Omental fat pad (tissue), 4 donors: ENCODE measurements around the gene HIC2. TPM values are rescaled to one million over a fixed set of nuclear protein-coding genes. Genes with fewer than 3 reads are reported as not detected.
"Not testable (repeated sequence)": the region's sequence is repeated elsewhere in the genome, so short reads cannot be mapped to it uniquely, and the experiment has no call there.

ENCODE experiments used
- ATAC-seq: fragments of 150-250 bp; one replicate; pipeline ENCODE4 v1.9.1; 2016; ENCODE audit warnings: mild to moderate bottlenecking, moderate library complexity; ENCODE audit not compliant: low FRiP score
- DNase-seq: peaks from one replicate; pipeline ENCODE4 v3.0.0-alpha.2; 2019; ENCODE audit warnings: low spot score
- CTCF ChIP-seq, 3 donors: fragments of 450-650 bp; IDR thresholded peaks; one replicate each; pipeline ENCODE4 v1.5.1; 2016 to 2017; ENCODE audit warnings: antibody characterized with exemption in 3 of 3, mild to moderate bottlenecking in 3 of 3, moderate library complexity in 2 of 3
- total RNA-seq, 4 donors: library from RNA; depleted of rRNA; stranded (reverse); fragments of >200 nt; gene quantifications; one replicate each; pipeline ENCODE4 v1.1.0, GENCODE V29; 2016

HIC2 gene
- total RNA-seq, 4 donors from 2014 or later = 4.4 to 9.2 (median 5.6) TPM

DNA sequence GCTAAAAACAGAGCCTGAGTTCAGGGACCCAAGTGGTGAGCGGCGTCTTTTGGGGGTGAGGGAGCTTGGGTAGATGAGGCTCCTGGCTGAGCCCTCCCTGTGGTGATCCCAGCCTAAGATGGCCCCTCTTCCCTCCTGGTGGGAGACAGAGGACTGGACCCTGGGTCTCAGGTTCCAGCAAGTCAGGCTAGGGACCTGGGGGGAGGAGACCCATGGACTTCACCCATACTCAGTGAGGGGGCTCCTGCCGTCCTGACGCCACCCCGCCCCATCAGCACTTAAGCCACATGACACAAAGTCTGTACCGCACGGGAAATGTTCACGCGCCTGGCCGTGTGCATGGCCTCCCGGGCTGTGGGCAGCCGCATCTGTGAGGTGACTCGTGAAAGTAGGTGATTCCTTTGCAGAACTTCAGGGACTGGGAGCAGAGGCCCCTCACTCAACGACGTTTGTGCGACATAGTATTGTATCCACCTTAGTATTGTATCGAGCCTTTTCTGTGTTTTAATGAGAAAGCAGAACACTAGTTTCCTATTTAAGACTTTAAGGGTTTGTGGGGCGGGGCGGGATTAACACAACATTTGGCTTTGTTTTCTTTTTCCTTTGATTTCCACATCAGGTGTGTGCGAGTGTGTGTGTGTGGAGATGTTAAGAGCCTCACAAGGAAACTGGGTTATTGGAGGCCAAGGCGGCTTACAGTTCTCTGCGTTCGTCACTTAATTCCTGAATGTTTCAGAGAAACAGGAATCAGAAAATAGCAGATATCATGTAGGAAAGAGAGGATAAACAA, 31.7 kb downstream of the HIC2 start:
- ATAC-seq = no peak
- no peak for DNase-seq
- no peak for TF ChIP-seq CTCF (IDR thresholded peaks at IDR 0.05)

DNA sequence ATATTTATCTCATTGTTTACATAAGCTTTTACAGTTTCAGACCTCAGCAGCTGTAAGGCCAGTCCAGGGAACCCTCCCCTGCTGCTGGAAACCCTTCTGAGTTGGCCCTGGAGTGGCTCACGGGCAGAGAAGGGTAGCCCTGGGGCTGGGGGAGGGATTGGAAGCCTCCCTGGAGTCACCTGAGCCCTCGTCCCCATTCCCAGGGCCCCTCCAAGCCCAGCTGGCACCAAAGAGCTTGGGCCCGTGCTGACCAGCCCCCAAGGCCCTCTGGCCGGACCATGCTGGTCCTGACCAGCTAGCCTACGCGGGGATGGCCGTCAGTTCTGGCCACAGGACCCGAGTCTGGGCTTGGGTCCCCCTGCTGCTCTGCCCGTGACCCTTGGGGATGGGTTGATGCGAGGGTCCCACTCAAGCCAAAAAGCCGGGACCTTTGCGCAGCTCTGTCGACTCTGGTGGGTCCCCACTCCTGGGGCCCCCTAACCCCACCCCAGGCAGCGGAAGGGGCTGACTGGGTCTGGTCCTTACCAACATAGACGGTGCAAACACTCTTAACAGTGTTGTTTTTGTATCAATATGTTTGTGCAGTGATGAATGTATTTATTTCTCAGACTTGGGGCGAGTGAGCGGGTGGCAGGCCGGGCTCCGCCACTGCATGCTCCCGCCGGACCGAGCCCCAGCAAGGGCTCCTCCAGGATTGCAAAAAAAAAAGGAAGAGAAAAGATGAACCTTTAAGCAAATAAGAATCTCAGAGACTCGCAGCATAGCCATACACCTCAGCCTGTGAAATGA, 32.6 kb downstream of the HIC2 start:
- TF ChIP-seq CTCF (IDR thresholded peaks at IDR 0.05) = no peak
- DNase-seq = no peak
- ATAC-seq = no peak

- TF ChIP-seq CTCF (IDR thresholded peaks at IDR 0.05) = no peak
- no peak for DNase-seq
- no peak for ATAC-seq
Observed at GRCh38 chr22:21450320-21450831, 33.2 kb downstream of the HIC2 start.

- no peak for ATAC-seq
- TF ChIP-seq CTCF (IDR thresholded peaks at IDR 0.05) = no peak
- DNase-seq = no peak
Observed at GRCh38 chr22:21450858-21451353, 33.7 kb downstream of the HIC2 start.

DNA sequence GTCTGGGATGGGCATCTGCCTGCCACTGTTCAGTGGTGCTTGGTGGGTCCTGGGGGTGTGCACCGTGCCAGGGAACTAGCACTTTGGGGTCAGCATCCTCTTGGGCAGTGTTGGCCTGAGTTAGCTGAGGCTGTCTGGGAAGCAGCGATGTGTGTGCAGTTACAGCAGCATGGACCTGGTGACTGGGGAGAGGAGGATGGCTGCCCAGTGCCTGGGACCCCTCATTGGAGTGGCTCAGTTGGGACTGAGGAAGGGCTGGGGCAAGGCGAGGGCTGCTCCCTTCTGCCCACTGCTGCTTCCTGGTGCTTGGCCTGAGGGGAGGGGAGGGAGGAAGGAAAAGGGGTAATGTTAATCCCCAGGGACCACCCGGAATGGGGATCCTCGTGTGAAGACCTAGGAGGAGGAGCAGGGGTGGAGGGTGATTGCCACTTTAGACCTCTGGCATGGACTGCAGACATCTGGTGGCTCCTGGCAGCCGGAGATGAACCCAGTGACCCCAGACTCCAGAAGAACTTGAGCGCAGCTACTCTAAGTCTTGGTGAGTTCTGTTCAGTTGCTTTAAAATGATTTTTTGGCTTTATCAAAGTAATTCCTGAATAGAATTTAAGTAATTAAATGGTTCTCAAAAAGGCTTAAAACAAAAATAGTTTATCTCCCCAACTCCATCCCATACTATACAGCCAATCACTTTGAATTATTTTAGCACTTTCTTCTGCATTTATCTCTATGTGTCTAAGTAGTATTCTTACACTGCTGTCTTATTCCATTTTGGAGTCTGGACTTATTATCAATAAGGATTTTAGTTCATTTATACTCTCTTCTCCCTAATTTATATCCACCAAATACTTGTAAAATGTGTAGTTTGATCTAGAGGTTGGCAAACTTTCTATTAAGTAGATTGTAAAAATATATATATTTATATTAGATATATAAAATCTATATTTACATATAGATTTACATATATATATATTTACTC, 34.7 kb downstream of the HIC2 start:
- TF ChIP-seq CTCF (IDR thresholded peaks at IDR 0.05) = no peak
- DNase-seq = no peak
- no peak for ATAC-seq

- not testable (repeated sequence) for ATAC-seq, DNase-seq
Observed at GRCh38 chr22:21452666-21453065, 35.5 kb downstream of the HIC2 start.

GRCh38 chr22:21454998-21455333, 37.8 kb downstream of the HIC2 start:
- not testable (repeated sequence) for ATAC-seq, DNase-seq
